IMR-90 (cell line): ENCODE measurements around the gene SLX4IP. TPM values are rescaled to one million over a fixed set of nuclear protein-coding genes. Genes with fewer than 3 reads are reported as not detected.

Experiments used
- ATAC-seq: fragments of 200-7000 bp; cut with Tn5 transposase; 2 replicates; pipeline ENCODE4 v1.9.1; 2020; ENCODE audit warnings: low read depth, mild to moderate bottlenecking, moderate library complexity
- BruUV-seq: library from RNA; stranded (reverse); fragments of 400-500 nt; replicated peaks from 2 replicates; lab custom pipeline; 2021; lab: Mats Ljungman, UMichigan
- CTCF ChIA-PET: fragments of 300-600 bp; formaldehyde crosslinking; extraction: SDS; loops from one replicate; lab custom pipeline; 2021; ENCODE audit warnings: antibody characterized with exemption; lab: Yijun Ruan, JAX
- POLR2A ChIA-PET: fragments of 300-600 bp; sonication (Branson Sonifier 250); formaldehyde crosslinking; loops from one replicate; lab custom pipeline; 2022; ENCODE audit warnings: antibody characterized with exemption; ENCODE audit not compliant: unreplicated experiment; lab: Charles Lee
- DNase-seq: peaks from one replicate; pipeline ENCODE4 v3.0.0; 2013
- H2AFZ ChIP-seq: replicated peaks from 2 replicates; pipeline ENCODE3; 2013; ENCODE audit warnings: low read length, mild to moderate bottlenecking; ENCODE audit not compliant: poor library complexity
- H2AK5ac ChIP-seq: 2 replicates; pipeline ENCODE4 v1.6.1; 2013; ENCODE audit warnings: low read depth, low read length, inconsistent platforms
- H2AK9ac ChIP-seq: replicated peaks from 2 replicates; pipeline ENCODE3; 2013; ENCODE audit warnings: mild to moderate bottlenecking, low read depth, low read length, moderate library complexity; ENCODE audit not compliant: poor library complexity
- H2BK120ac ChIP-seq: 2 replicates; pipeline ENCODE4 v1.6.1; 2013; ENCODE audit warnings: low read depth, low read length, inconsistent platforms
- H2BK15ac ChIP-seq: 3 replicates; pipeline ENCODE4 v1.6.1; 2013; ENCODE audit warnings: low read depth, low read length, inconsistent platforms
- H2BK20ac ChIP-seq: 2 replicates; pipeline ENCODE4 v1.6.1; 2013; ENCODE audit warnings: low read depth, mild to moderate bottlenecking, inconsistent platforms, low read length, moderate library complexity
- H2BK5ac ChIP-seq: 2 replicates; pipeline ENCODE4 v1.6.1; 2013; ENCODE audit warnings: mild to moderate bottlenecking, low read depth, low read length, inconsistent platforms; ENCODE audit not compliant: poor library complexity, severe bottlenecking
- H3K14ac ChIP-seq: replicated peaks from 2 replicates; pipeline ENCODE4 v1.6.1; 2013; ENCODE audit warnings: low read depth, low read length, inconsistent platforms
- H3K18ac ChIP-seq: 2 replicates; pipeline ENCODE4 v1.6.1; 2013; ENCODE audit warnings: low read depth, low read length, control low read depth
- H3K23ac ChIP-seq: 2 replicates; pipeline ENCODE4 v1.6.1; 2013; ENCODE audit warnings: low read depth, low read length, inconsistent platforms
- H3K27ac ChIP-seq: 2 replicates; pipeline ENCODE4 v1.5.1; 2013; ENCODE audit warnings: mild to moderate bottlenecking, control low read depth, low read length; ENCODE audit not compliant: insufficient read depth
- H3K27me3 ChIP-seq: 2 replicates; pipeline ENCODE4 v1.6.1; 2013; ENCODE audit warnings: low read length; ENCODE audit not compliant: control insufficient read depth, insufficient read depth
- H3K36me3 ChIP-seq: 2 replicates; pipeline ENCODE4 v1.6.1; 2013; ENCODE audit warnings: low read length, mixed read lengths; ENCODE audit not compliant: control insufficient read depth, insufficient read depth
- H3K4ac ChIP-seq: 2 replicates; pipeline ENCODE4 v1.6.1; 2013; ENCODE audit warnings: low read depth, low read length, inconsistent platforms
- H3K4me1 ChIP-seq: 2 replicates; pipeline ENCODE4 v1.6.1; 2013; ENCODE audit warnings: low read length, mixed read lengths; ENCODE audit not compliant: control insufficient read depth, insufficient read depth
- H3K4me2 ChIP-seq: 2 replicates; pipeline ENCODE4 v1.6.1; 2013; ENCODE audit warnings: low read depth, mild to moderate bottlenecking, control low read depth, low read length, moderate library complexity
- H3K4me3 ChIP-seq: 2 replicates; pipeline ENCODE4 v1.5.1; 2013; ENCODE audit warnings: low read depth, mild to moderate bottlenecking, control low read depth, low read length, moderate library complexity; ENCODE audit not compliant: insufficient read depth
- H3K56ac ChIP-seq: 2 replicates; pipeline ENCODE4 v1.6.1; 2013; ENCODE audit warnings: low read length, inconsistent platforms; ENCODE audit not compliant: insufficient read depth; ENCODE audit errors: extremely low read depth
- H3K79me1 ChIP-seq, 2 experiments: 2 replicates each; pipeline ENCODE4 v1.6.1; 2013; ENCODE audit warnings: low read length in 2 of 2, inconsistent platforms in 1 of 2, low read depth in 1 of 2
- H3K9ac ChIP-seq: 2 replicates; pipeline ENCODE4 v1.6.1; 2013; ENCODE audit warnings: low read depth, low read length, control low read depth
- H3K9me1 ChIP-seq: 2 replicates; pipeline ENCODE4 v1.6.1; 2013; ENCODE audit warnings: low read length, inconsistent platforms; ENCODE audit not compliant: insufficient read depth
- H3K9me3 ChIP-seq: 2 replicates; pipeline ENCODE4 v1.6.1; 2013; ENCODE audit warnings: low read length; ENCODE audit not compliant: control insufficient read depth, insufficient read depth
- H4K20me1 ChIP-seq: 2 replicates; pipeline ENCODE4 v1.6.1; 2013; ENCODE audit warnings: low read length, inconsistent platforms; ENCODE audit not compliant: insufficient read depth
- H4K5ac ChIP-seq: 2 replicates; pipeline ENCODE4 v1.6.1; 2013; ENCODE audit warnings: mild to moderate bottlenecking, low read depth, low read length, control low read depth
- H4K8ac ChIP-seq, 2 experiments: 2 replicates each; pipeline ENCODE4 v1.6.1; 2013; ENCODE audit warnings: low read depth in 2 of 2, low read length in 2 of 2, control low read depth in 1 of 2, inconsistent platforms in 1 of 2
- H4K91ac ChIP-seq: 2 replicates; pipeline ENCODE4 v1.6.1; 2013; ENCODE audit warnings: low read depth, low read length, inconsistent platforms; ENCODE audit not compliant: insufficient read depth
- WGBS, 2 experiments: methylation state at CpG; one replicate each; pipeline versions ENCODE4 v1.1.5 to v1.1.7; 2013; ENCODE audit warnings: missing lambda C conversion rate in 2 of 2; ENCODE audit not compliant: insufficient read length in 1 of 2; ENCODE audit errors: extremely low coverage in 2 of 2; 5-methylcytosine and 5-hydroxymethylcytosine counted together
- dilution Hi-C: fragments of 300-500 bp; cut with HindIII; formaldehyde crosslinking; loops from one replicate; pipeline ENCODE4 v1.14.3; 2018; ENCODE audit warnings: low sequenced_read_pairs; ENCODE audit not compliant: unreplicated experiment
- in situ Hi-C: fragments of 300-500 bp; cut with MboI; formaldehyde crosslinking; loops from 3 replicates; pipeline ENCODE4 v1.14.3; 2019; ENCODE audit warnings: low sequenced_read_pairs, inconsistent platforms, mixed read lengths
- intact Hi-C: fragments of 100-400 bp; cut with micrococcal nuclease; formaldehyde crosslinking; loops from 2 replicates; pipeline ENCODE4 v1.10.0; 2022
- polyA plus RNA-seq, 3 experiments: library from polyadenylated mRNA; depleted of rRNA; stranded (reverse); fragments of >200 nt; gene quantifications; 2 replicates each; pipeline ENCODE4 v1.2.3, GENCODE V29; 2012; ENCODE audit warnings: low replicate concordance in 1 of 3
- total RNA-seq: library from RNA; depleted of rRNA; stranded (reverse); fragments of >200 nt; gene quantifications from 2 replicates; pipeline ENCODE4 v1.2.3, GENCODE V29; 2012
- TF ChIP-seq, protein P1 (sequence below): fragments of 150-350 bp; IDR thresholded peaks from 2 replicates; pipeline ENCODE4 v1.6.1; 2017; ENCODE audit warnings: mild to moderate bottlenecking, antibody characterized with exemption, low read length, low read depth

SLX4IP gene
- total and polyA plus RNA-seq, 2 of the 4 experiments (the other 2 are of a cell fraction): 1.3 to 5.9 TPM

DNA sequence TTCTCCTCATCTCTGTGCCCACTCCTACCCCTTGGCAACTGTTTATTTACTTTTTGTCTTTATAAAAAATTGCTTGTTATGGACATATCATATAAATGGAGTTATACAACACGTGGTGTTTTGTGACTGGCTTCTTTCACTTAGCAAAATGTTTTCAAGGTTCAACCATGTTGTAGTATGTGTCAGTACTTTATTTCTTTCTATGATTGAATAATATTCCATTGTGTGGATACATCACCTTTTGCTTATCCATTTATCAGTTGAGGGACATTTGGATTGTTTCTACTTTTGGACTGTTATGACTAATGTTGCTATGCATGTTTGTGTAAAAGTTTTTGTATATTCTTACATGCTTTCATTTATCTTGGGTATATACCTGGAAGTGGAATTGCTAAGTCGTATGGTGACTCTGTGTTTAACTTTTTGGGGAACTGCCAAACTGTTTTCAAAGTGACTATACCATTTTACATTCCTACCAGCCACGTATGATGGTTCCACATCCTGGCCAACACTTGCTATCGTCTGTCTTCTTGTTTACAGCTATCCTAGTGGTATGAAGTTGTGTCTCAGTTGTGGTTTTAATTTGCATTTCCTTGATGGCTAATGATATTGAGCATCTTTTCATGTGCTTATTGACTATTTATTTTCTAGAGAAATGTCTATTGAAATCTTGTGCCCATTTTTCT is 84.4 kb downstream of the SLX4IP start:
- H3K56ac ChIP-seq: no peak overlapping the region
- CTCF ChIA-PET: no interaction called here
- H3K36me3 ChIP-seq: no peaks in the 10 kb centered on the region
- H3K9me3 ChIP-seq: no peaks in the 10 kb centered on the region
- WGBS, 2 experiments: no CpG with 5 or more reads among the region's 4 CpGs
- TF ChIP-seq, protein P1, sequence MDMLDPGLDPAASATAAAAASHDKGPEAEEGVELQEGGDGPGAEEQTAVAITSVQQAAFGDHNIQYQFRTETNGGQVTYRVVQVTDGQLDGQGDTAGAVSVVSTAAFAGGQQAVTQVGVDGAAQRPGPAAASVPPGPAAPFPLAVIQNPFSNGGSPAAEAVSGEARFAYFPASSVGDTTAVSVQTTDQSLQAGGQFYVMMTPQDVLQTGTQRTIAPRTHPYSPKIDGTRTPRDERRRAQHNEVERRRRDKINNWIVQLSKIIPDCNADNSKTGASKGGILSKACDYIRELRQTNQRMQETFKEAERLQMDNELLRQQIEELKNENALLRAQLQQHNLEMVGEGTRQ: no peak
- no peak overlapping the region for H2BK15ac ChIP-seq
- no peak overlapping the region; the same call in 1 of the 2 replicates for H2BK20ac ChIP-seq
- no peaks in the 10 kb centered on the region for H4K20me1 ChIP-seq
- H3K18ac ChIP-seq: no peak overlapping the region
- peaks cover 5% of the 10 kb centered on the region for H3K4me1 ChIP-seq
- BruUV-seq: no TSS peak
- ATAC-seq (peak; percentile 40; the same call in 1 of the 2 replicates), DNase-seq (peak; percentile 85)
- H3K4me2 ChIP-seq: peak overlapping the region; percentile 33; the same call in 1 of the 2 replicates
- intact Hi-C loops (no loop called here), in situ Hi-C loops (no loop called here), dilution Hi-C loops (no loop called here)
- peak overlapping the region; percentile 58; the same call in 1 of the 2 replicates for H3K4ac ChIP-seq
- H3K4me3 ChIP-seq: no peak overlapping the region
- H4K8ac ChIP-seq: no peak overlapping the region
- H3K23ac ChIP-seq: no peak overlapping the region
- 0 out of 2 replicates have a peak overlapping the region, but pooled peaks have one; percentile 62 for H3K14ac ChIP-seq
- no peak overlapping the region for H4K5ac ChIP-seq
- H2AFZ ChIP-seq: no peak overlapping the region
- H3K27me3 ChIP-seq: no peaks in the 10 kb centered on the region
- POLR2A ChIA-PET: no interaction called here
- H2BK5ac ChIP-seq: peak overlapping the region; percentile 68
- H3K79me1 ChIP-seq: peaks cover 9 to 18% of the 10 kb centered on the region in 2 experiments; a peak in 3 of 4 replicates
- H4K91ac ChIP-seq: no peak overlapping the region
- no peak overlapping the region for H3K27ac ChIP-seq
- no peak overlapping the region for H2AK9ac ChIP-seq
- peak overlapping the region; percentile 60; the same call in 1 of the 2 replicates for H2BK120ac ChIP-seq
- no peak overlapping the region for H3K9ac ChIP-seq
- H3K9me1 ChIP-seq: 0 out of 2 replicates have a peak, but pooled peaks cover 6% of the 10 kb centered on the region
- 0 out of 2 replicates have a peak overlapping the region, but pooled peaks have one; percentile 24 for H2AK5ac ChIP-seq
